Thoracic aorta (tissue), 2 donors: ENCODE measurements around the gene RIIAD1. TPM values are rescaled to one million over a fixed set of nuclear protein-coding genes. Genes with fewer than 3 reads are reported as not detected.
"Not testable (repeated sequence)": the region's sequence is repeated elsewhere in the genome, so short reads cannot be mapped to it uniquely, and the experiment has no call there.

Source experiments
- ATAC-seq: fragments of 150-250 bp; one replicate; pipeline ENCODE4 v1.8.0; 2017; ENCODE audit warnings: low read depth; ENCODE audit not compliant: insufficient number of reproducible peaks, low FRiP score
- DNase-seq: peaks from one replicate; pipeline ENCODE4 v3.0.0-alpha.2; 2020; ENCODE audit warnings: low spot score
- H3K27ac ChIP-seq, 2 donors: fragments of 200-600 bp; sonication (generic); 1 replicate in 1 of 2; 2 replicates in 1 of 2; pipeline ENCODE4 v1.5.1; 2016; ENCODE audit warnings: mild to moderate bottlenecking in 2 of 2, moderate library complexity in 2 of 2
- H3K27me3 ChIP-seq: fragments of 200-600 bp; sonication (generic); replicated peaks from 2 replicates; pipeline ENCODE4 v1.6.0; 2016; ENCODE audit warnings: mild to moderate bottlenecking; ENCODE audit not compliant: insufficient read depth
- H3K36me3 ChIP-seq: fragments of 200-600 bp; sonication (generic); one replicate; pipeline ENCODE4 v1.5.1; 2016
- H3K4me1 ChIP-seq, 2 donors: fragments of 200-600 bp; sonication (generic); 1 replicate in 1 of 2; 2 replicates in 1 of 2; pipeline versions ENCODE4 v1.5.1 to v1.6.0; 2016; ENCODE audit warnings: low read depth in 2 of 2, mild to moderate bottlenecking in 1 of 2; ENCODE audit not compliant: control insufficient read depth in 1 of 2
- H3K4me3 ChIP-seq: fragments of 200-600 bp; sonication (generic); 2 replicates; pipeline ENCODE4 v1.5.1; 2016; ENCODE audit warnings: mild to moderate bottlenecking
- H3K9me3 ChIP-seq: fragments of 200-600 bp; sonication (generic); 2 replicates; pipeline ENCODE4 v1.5.1; 2016
- CTCF ChIP-seq: fragments of 200-600 bp; sonication (generic); IDR thresholded peaks from one replicate; pipeline ENCODE4 v1.5.1; 2019; ENCODE audit warnings: antibody characterized with exemption
- total RNA-seq, 2 donors: library from RNA; depleted of rRNA; stranded (reverse); fragments of >200 nt; gene quantifications; one replicate each; pipeline versions ENCODE4 v1.1.0 to v1.2.3, GENCODE V29; 2016

The RIIAD1 gene, protein sequence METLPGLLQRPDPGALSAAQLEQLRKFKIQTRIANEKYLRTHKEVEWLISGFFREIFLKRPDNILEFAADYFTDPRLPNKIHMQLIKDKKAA
- total RNA-seq = not detected

DNA sequence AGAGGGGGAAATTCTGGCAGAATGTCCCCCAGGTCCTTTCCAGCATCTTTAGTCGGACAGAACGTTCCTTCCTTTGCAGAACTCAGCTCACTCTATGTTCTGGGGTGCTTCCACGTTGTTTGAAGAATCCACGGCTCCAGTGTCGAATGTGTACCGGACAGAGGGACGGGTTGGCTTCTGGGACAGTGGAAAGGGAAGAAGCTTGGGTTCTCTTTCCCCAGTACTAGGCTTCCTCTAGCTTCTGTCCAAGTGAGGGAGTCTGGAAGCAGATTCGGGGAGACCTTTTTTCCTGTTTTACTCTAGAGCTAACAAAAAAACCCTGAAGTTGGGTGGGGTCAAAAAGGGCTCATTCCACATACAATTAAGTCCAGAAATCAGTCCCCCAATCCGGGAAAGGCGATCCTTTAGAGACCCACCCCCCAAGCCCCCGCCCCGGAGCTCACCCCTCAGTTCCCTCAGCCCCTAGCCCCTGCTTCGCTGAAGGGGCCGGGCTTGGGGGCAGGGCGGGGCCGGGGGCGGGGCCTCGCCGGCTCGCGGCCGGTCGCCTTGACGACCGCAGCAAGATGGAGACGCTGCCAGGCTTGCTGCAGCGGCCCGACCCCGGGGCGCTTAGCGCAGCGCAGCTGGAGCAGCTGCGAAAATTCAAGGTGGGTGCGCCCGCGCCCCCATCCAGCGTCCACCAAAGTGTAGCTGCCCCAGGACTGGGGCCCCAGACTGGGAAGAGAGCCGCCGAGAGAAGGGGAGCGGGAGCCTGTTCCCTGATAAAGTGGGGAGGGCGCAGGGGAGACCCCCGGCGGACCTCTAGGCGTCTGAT, at the start of gene RIIAD1:
RIIAD1 (plus strand) TSS at position 549 of the 814 bp plus-strand sequence; CDS start at position 564, 15 bp downstream.
- no peaks in the 10 kb centered on the region for H3K36me3 ChIP-seq
- H3K4me3 ChIP-seq = peak within 1 kb of the TSS; percentile 78
- TF ChIP-seq CTCF = no peak
- peaks cover 8 to 35% of the 10 kb centered on the region in 2 donors for H3K4me1 ChIP-seq
- DNase-seq (no peak), ATAC-seq (no peak)
- no peaks in the 10 kb centered on the region for H3K27me3 ChIP-seq
- peak within 1 kb of the TSS; percentile 62 to 67 for H3K27ac ChIP-seq
- H3K9me3 ChIP-seq = no peaks in the 10 kb centered on the region

- no peaks in the 10 kb centered on the region for H3K4me1 ChIP-seq
- ATAC-seq = no peak
Observed at GRCh38 chr1:151673407-151673806, 47.9 kb upstream of the RIIAD1 start.

GRCh38 chr1:151680391-151680790, 40.9 kb upstream of the RIIAD1 start:
- H3K27ac ChIP-seq = peak overlapping the region; percentile 68 to 74
- no peaks in the 10 kb centered on the region for H3K9me3 ChIP-seq
- peaks cover 5% of the 10 kb centered on the region for H3K36me3 ChIP-seq
- no peak for ATAC-seq
- no peak for TF ChIP-seq CTCF
- peak overlapping the region; percentile 17 for H3K4me3 ChIP-seq
- DNase-seq = no peak
- H3K27me3 ChIP-seq = no peaks in the 10 kb centered on the region
- peaks cover 5 to 19% of the 10 kb centered on the region in 2 donors for H3K4me1 ChIP-seq

More at GRCh38 chr1:151673407-151673806, 47.9 kb upstream of the RIIAD1 start:
- Histone ChIP-seq H3K27ac (no peak overlapping the region), H3K27me3 (no peaks in the 10 kb centered on the region), H3K4me3 (no peak overlapping the region), H3K36me3 (peaks cover 17% of the 10 kb centered on the region), H3K9me3 (no peaks in the 10 kb centered on the region)
- no peak for DNase-seq
- TF ChIP-seq CTCF = no peak

GRCh38 chr1:151680826-151681225, 40.5 kb upstream of the RIIAD1 start:
- ATAC-seq = peak; percentile 99
- peak overlapping the region; percentile 68 to 74 for H3K27ac ChIP-seq
- no peak for TF ChIP-seq CTCF

DNA sequence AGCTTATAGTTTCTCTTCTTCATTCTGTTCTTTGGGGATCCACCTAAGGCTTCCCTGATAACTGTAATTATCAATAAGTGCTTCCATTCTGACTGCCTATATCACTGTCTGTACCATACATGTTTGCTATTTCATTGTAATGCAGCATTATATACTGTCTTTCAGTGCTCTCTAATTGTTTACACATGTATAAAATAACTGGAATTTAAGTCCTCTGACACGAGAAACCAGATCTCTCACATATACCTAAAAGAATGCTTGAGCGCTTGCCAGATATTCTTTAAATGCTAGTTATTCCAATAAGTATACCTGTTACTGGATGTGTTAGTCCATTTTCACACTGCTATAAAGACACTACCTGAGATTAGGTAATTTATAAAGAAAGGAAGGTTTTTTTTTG, 39.4 kb upstream of the RIIAD1 start:
- H3K27me3 ChIP-seq = no peaks in the 10 kb centered on the region
- no peak overlapping the region for H3K4me3 ChIP-seq
- H3K27ac ChIP-seq = peak overlapping the region; percentile 68 to 74
- peaks cover 9% of the 10 kb centered on the region for H3K36me3 ChIP-seq
- DNase-seq = no peak
- H3K4me1 ChIP-seq = peaks cover 5 to 19% of the 10 kb centered on the region in 2 donors
- no peak for TF ChIP-seq CTCF
- H3K9me3 ChIP-seq = no peaks in the 10 kb centered on the region
- ATAC-seq = no peak

More at GRCh38 chr1:151680826-151681225, 40.5 kb upstream of the RIIAD1 start:
- Histone ChIP-seq H3K36me3 (peaks cover 5% of the 10 kb centered on the region), H3K4me1 (peaks cover 5 to 19% of the 10 kb centered on the region in 2 donors), H3K27me3 (no peaks in the 10 kb centered on the region), H3K9me3 (no peaks in the 10 kb centered on the region), H3K4me3 (peak overlapping the region; percentile 17)
- DNase-seq = no peak

DNA sequence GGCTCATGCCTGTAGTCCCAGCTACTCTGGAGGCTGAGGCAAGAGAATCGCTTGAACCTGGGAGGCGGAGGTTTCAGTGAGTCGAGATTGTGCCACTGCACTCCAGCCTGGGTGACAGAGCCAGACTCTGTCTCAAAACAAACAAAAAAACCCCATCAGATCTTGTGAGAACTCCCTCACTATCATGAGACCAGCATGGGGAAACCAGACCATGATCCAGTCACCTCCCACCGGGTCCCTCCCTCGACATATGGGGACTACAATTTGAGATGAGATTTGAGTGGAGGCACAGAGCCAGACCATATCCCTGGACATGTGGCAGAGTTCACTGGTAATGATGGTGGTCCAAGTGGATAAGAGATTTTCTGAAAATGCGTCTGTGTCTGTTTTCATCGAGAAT, 38.4 kb upstream of the RIIAD1 start:
- peaks cover 5 to 19% of the 10 kb centered on the region in 2 donors for H3K4me1 ChIP-seq
- not testable (repeated sequence) for ATAC-seq, H3K27me3 ChIP-seq, H3K9me3 ChIP-seq, H3K4me3 ChIP-seq, H3K36me3 ChIP-seq, H3K27ac ChIP-seq, DNase-seq
